OCI-LY1 (cell line): Measurements from ENCODE around the gene EIF5A.

Experiments
- EZH2 ChIP-seq: fragments of 200-600 bp; sonication (generic), shearing (Covaris generic); IDR thresholded peaks from 2 replicates; pipeline ENCODE4 v1.8.0; 2017; ENCODE audit warnings: borderline replicate concordance, mixed run types, mild to moderate bottlenecking, antibody characterized with exemption, low read length, moderate library complexity, mixed read lengths
- TF ChIP-seq, protein P1 (sequence below): fragments of 200-600 bp; sonication (generic), shearing (Covaris generic); IDR thresholded peaks from 2 replicates; pipeline ENCODE4 v1.5.1; 2017; ENCODE audit warnings: mild to moderate bottlenecking, antibody characterized with exemption, low read length, moderate library complexity, mixed read lengths

GRCh38 chr17:7336240-7337175 is 29.1 kb downstream of the EIF5A start, which contains the start of gene ACAP1:
- TF ChIP-seq, protein P1, sequence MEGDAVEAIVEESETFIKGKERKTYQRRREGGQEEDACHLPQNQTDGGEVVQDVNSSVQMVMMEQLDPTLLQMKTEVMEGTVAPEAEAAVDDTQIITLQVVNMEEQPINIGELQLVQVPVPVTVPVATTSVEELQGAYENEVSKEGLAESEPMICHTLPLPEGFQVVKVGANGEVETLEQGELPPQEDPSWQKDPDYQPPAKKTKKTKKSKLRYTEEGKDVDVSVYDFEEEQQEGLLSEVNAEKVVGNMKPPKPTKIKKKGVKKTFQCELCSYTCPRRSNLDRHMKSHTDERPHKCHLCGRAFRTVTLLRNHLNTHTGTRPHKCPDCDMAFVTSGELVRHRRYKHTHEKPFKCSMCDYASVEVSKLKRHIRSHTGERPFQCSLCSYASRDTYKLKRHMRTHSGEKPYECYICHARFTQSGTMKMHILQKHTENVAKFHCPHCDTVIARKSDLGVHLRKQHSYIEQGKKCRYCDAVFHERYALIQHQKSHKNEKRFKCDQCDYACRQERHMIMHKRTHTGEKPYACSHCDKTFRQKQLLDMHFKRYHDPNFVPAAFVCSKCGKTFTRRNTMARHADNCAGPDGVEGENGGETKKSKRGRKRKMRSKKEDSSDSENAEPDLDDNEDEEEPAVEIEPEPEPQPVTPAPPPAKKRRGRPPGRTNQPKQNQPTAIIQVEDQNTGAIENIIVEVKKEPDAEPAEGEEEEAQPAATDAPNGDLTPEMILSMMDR: no peak
- no peak for TF ChIP-seq EZH2
